Parathyroid adenoma (tissue), 2 donors: ENCODE measurements around the gene CTSZ.
"Not testable (repeated sequence)": the region's sequence is repeated elsewhere in the genome, so short reads cannot be mapped to it uniquely, and the experiment has no call there.

Experiments used
- H2AFZ ChIP-seq: fragments of 300-600 bp; sonication (generic); one replicate; pipeline ENCODE4 v1.7.0; 2017; ENCODE audit warnings: antibody characterized with exemption, mild to moderate bottlenecking
- H3K27ac ChIP-seq: fragments of 300-600 bp; sonication (generic); one replicate; pipeline ENCODE4 v1.7.0; 2017
- H3K27me3 ChIP-seq: fragments of 300-600 bp; sonication (generic); one replicate; pipeline ENCODE4 v1.7.0; 2017; ENCODE audit warnings: low read length; ENCODE audit not compliant: control insufficient read depth, insufficient read depth
- H3K36me3 ChIP-seq: fragments of 300-600 bp; sonication (generic); one replicate; pipeline ENCODE4 v1.7.0; 2017; ENCODE audit warnings: low read length; ENCODE audit not compliant: control insufficient read depth, insufficient read depth
- H3K4me1 ChIP-seq: fragments of 300-600 bp; sonication (generic); one replicate; pipeline ENCODE4 v1.7.0; 2017; ENCODE audit warnings: control low read depth
- H3K4me2 ChIP-seq: fragments of 300-600 bp; sonication (generic); one replicate; pipeline ENCODE4 v1.7.0; 2017; ENCODE audit warnings: low read length
- H3K4me3 ChIP-seq: fragments of 300-600 bp; sonication (generic); one replicate; pipeline ENCODE4 v1.7.0; 2017; ENCODE audit warnings: low read depth, low read length
- H3K79me2 ChIP-seq: fragments of 300-600 bp; sonication (generic); one replicate; pipeline ENCODE4 v1.7.0; 2017; ENCODE audit warnings: control low read depth
- H3K9ac ChIP-seq: fragments of 300-600 bp; sonication (generic); one replicate; pipeline ENCODE4 v1.7.0; 2017; ENCODE audit warnings: mild to moderate bottlenecking
- H3K9me3 ChIP-seq: fragments of 300-600 bp; sonication (generic); one replicate; pipeline ENCODE4 v1.7.0; 2017; ENCODE audit warnings: low read length; ENCODE audit not compliant: control insufficient read depth
- CTCF ChIP-seq: fragments of 300-600 bp; sonication (generic); IDR thresholded peaks from one replicate; pipeline ENCODE4 v1.7.0; 2017; ENCODE audit warnings: antibody characterized with exemption, mild to moderate bottlenecking
- donor health status: primary hyperparathyroidism.

CTSZ gene

GRCh38 chr20:58959652-58960051 lies 47.4 kb downstream of the CTSZ start:
- Histone ChIP-seq H3K9ac (no peak overlapping the region), H3K4me1 (no peaks in the 10 kb centered on the region), H3K9me3 (no peaks in the 10 kb centered on the region), H3K79me2 (no peaks in the 10 kb centered on the region), H3K27me3 (no peaks in the 10 kb centered on the region), H3K27ac (no peak overlapping the region), H2AFZ (no peak overlapping the region), H3K4me2 (no peak overlapping the region), H3K36me3 (no peaks in the 10 kb centered on the region), H3K4me3 (no peak overlapping the region)
- no peak for TF ChIP-seq CTCF

GRCh38 chr20:58956078-58956477 lies 51.0 kb downstream of the CTSZ start:
- TF ChIP-seq CTCF, result no peak
- Histone ChIP-seq H3K27ac (no peak overlapping the region), H3K79me2 (no peaks in the 10 kb centered on the region), H3K4me3 (no peak overlapping the region), H3K36me3 (no peaks in the 10 kb centered on the region), H3K27me3 (no peaks in the 10 kb centered on the region), H3K9me3 (no peaks in the 10 kb centered on the region), H3K4me2 (no peak overlapping the region), H2AFZ (no peak overlapping the region), H3K9ac (no peak overlapping the region), H3K4me1 (no peaks in the 10 kb centered on the region)

- H3K79me2 ChIP-seq, result no peaks in the 10 kb centered on the region
- no peaks in the 10 kb centered on the region for H3K9me3 ChIP-seq
- no peaks in the 10 kb centered on the region for H3K27me3 ChIP-seq
- H2AFZ ChIP-seq, result no peak overlapping the region
- H3K4me2 ChIP-seq, result no peak overlapping the region
- H3K4me3 ChIP-seq, result no peak overlapping the region
- no peak overlapping the region for H3K27ac ChIP-seq
- no peaks in the 10 kb centered on the region for H3K4me1 ChIP-seq
- no peak overlapping the region for H3K9ac ChIP-seq
- no peaks in the 10 kb centered on the region for H3K36me3 ChIP-seq
- no peak for TF ChIP-seq CTCF
Measured at GRCh38 chr20:58953050-58953449, 54.0 kb downstream of the CTSZ start.

GRCh38 chr20:58950603-58951002 lies 56.5 kb downstream of the CTSZ start:
- no peaks in the 10 kb centered on the region for H3K79me2 ChIP-seq
- no peak overlapping the region for H3K27ac ChIP-seq
- H3K36me3 ChIP-seq, result no peaks in the 10 kb centered on the region
- no peaks in the 10 kb centered on the region for H3K9me3 ChIP-seq
- H3K4me1 ChIP-seq, result no peaks in the 10 kb centered on the region
- H3K9ac ChIP-seq, result no peak overlapping the region
- no peak overlapping the region for H3K4me3 ChIP-seq
- H3K4me2 ChIP-seq, result no peak overlapping the region
- no peak overlapping the region for H2AFZ ChIP-seq
- H3K27me3 ChIP-seq, result no peaks in the 10 kb centered on the region
- TF ChIP-seq CTCF, result no peak

- H3K27ac ChIP-seq, H3K4me1 ChIP-seq, H3K9me3 ChIP-seq, H3K79me2 ChIP-seq, H3K27me3 ChIP-seq, H3K4me3 ChIP-seq, H3K9ac ChIP-seq, H3K36me3 ChIP-seq, H3K4me2 ChIP-seq, H2AFZ ChIP-seq: not testable (repeated sequence)
Measured at GRCh38 chr20:58947797-58948388, 59.2 kb downstream of the CTSZ start.
